OCI-LY3 (cell line): ENCODE measurements around the gene ADAD2.

Experiments used
- H2AFZ ChIP-seq: fragments of 200-600, 300-600 bp; shearing (Covaris generic); 2 replicates; pipeline ENCODE4 v1.6.0; 2014; ENCODE audit warnings: antibody characterized with exemption, low read depth, low read length
- H3K27ac ChIP-seq: fragments of 200-600, 300-600 bp; sonication (generic); 2 replicates; pipeline ENCODE4 v1.5.1; 2014; ENCODE audit warnings: mild to moderate bottlenecking, low read length, moderate library complexity, mixed read lengths
- H3K27me3 ChIP-seq: fragments of 200-600, 300-600 bp; sonication (generic); 2 replicates; pipeline ENCODE4 v1.6.1; 2014; ENCODE audit warnings: low read depth, low read length, mixed read lengths
- H3K36me3 ChIP-seq: fragments of 200-600, 300-600 bp; sonication (generic); replicated peaks from 2 replicates; pipeline ENCODE3; 2014; ENCODE audit warnings: low read depth, low read length, mixed read lengths
- H3K4me1 ChIP-seq: fragments of 300-600, 200-600 bp; sonication (generic); 2 replicates; pipeline ENCODE4 v1.6.1; 2014; ENCODE audit warnings: low read length, mixed read lengths
- H3K4me2 ChIP-seq: fragments of 200-600, 300-600 bp; sonication (generic); 2 replicates; pipeline ENCODE4 v1.6.1; 2014; ENCODE audit warnings: low read length, mixed read lengths
- H3K4me3 ChIP-seq: fragments of 300-600, 200-600 bp; sonication (generic); 2 replicates; pipeline ENCODE4 v1.5.1; 2014; ENCODE audit warnings: antibody characterized with exemption, mild to moderate bottlenecking, low read length, moderate library complexity
- H3K79me2 ChIP-seq: fragments of 300-600, 200-600 bp; shearing (Covaris generic); 2 replicates; pipeline ENCODE4 v1.6.1; 2014; ENCODE audit warnings: mild to moderate bottlenecking, low read length, mixed read lengths
- H3K9ac ChIP-seq: fragments of 300-600, 200-600 bp; shearing (Covaris generic); 2 replicates; pipeline ENCODE4 v1.6.0; 2014; ENCODE audit warnings: mild to moderate bottlenecking, low read length, moderate library complexity
- H3K9me3 ChIP-seq: fragments of 200-600, 300-600 bp; shearing (Covaris generic); 2 replicates; pipeline ENCODE4 v1.6.1; 2014; ENCODE audit warnings: low read length, mixed read lengths; ENCODE audit not compliant: insufficient read depth
- H4K20me1 ChIP-seq: fragments of 200-600, 300-600 bp; sonication (generic); 2 replicates; pipeline ENCODE4 v1.6.1; 2016; ENCODE audit warnings: low read length, mixed read lengths; ENCODE audit not compliant: insufficient read depth
- CTCF ChIP-seq: fragments of 200-600, 300-600 bp; sonication (generic); IDR thresholded peaks from 2 replicates; pipeline ENCODE4 v1.5.1; 2014; ENCODE audit warnings: antibody characterized with exemption, low read length, low read depth
- EZH2phosphoT487 ChIP-seq: fragments of 200-600 bp; shearing (Covaris generic); IDR thresholded peaks from 2 replicates; pipeline ENCODE4 v1.6.1; 2018; ENCODE audit warnings: antibody characterized with exemption, mixed run types, low read depth

ADAD2 gene

DNA sequence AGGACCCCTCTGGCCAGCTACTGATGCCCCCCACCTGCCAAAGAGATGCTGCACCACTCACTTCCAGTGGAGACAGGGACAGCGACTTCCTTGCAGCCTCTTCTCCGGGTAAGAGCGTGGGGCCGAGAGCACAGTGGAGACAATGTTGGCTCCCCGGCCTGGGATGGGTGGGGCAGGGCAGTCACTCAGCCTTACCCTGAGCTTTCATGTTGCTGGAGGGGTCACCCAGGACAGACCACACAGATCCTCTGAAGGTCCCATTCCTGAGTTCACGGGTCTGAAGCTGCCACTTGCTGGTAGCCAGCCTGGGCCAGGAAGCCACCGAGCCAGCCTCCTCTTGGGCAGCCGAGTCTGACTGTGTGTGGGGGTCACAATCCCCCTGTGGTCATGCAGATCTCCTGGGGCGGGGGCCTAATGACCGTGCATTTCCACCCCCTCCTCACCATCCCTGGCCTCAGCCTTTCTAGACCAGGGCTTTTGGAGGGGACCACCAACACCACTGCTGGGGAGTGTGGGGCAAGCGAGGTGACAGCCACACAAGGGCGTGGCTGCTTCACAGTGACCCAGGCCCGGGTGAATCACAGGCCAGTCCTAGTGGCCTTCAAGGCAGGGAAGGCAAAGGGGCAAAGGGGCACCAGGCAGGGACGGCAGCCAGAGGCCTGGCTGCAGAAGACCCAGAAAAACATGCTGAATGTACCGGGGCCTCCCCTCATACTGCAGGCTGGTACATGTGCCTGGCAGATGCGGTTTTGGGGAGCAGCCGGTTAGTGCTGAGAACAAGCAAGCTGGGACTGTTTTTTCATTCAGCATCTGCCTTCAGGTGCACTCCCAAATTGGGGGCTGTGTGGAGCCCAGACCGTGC is 14.5 kb upstream of the ADAD2 start:
- TF ChIP-seq CTCF = no peak
- TF ChIP-seq EZH2phosphoT487 = no peak
- no peaks in the 10 kb centered on the region for H3K9me3 ChIP-seq
- H3K27ac ChIP-seq = no peak overlapping the region
- no peaks in the 10 kb centered on the region for H3K79me2 ChIP-seq
- no peak overlapping the region for H3K9ac ChIP-seq
- H3K27me3 ChIP-seq = peaks cover 5% of the 10 kb centered on the region; the same call in 1 of the 2 replicates
- H4K20me1 ChIP-seq = no peaks in the 10 kb centered on the region
- H2AFZ ChIP-seq = no peak overlapping the region
- H3K4me1 ChIP-seq = 0 out of 2 replicates have a peak, but pooled peaks cover 2% of the 10 kb centered on the region
- peaks cover 2% of the 10 kb centered on the region for H3K36me3 ChIP-seq
- no peak overlapping the region for H3K4me2 ChIP-seq
- no peak overlapping the region for H3K4me3 ChIP-seq

GRCh38 chr16:84177741-84178073 is 13.2 kb upstream of the ADAD2 start:
- TF ChIP-seq EZH2phosphoT487 = no peak
- no peak for TF ChIP-seq CTCF
- no peaks in the 10 kb centered on the region for H3K9me3 ChIP-seq
- H3K4me2 ChIP-seq = no peak overlapping the region
- no peaks in the 10 kb centered on the region for H3K79me2 ChIP-seq
- H3K9ac ChIP-seq = no peak overlapping the region
- 0 out of 2 replicates have a peak, but pooled peaks cover 2% of the 10 kb centered on the region for H3K4me1 ChIP-seq
- no peak overlapping the region for H3K27ac ChIP-seq
- H3K36me3 ChIP-seq = peaks cover 9% of the 10 kb centered on the region
- no peak overlapping the region for H3K4me3 ChIP-seq
- H2AFZ ChIP-seq = no peak overlapping the region
- peaks cover 5% of the 10 kb centered on the region; the same call in 1 of the 2 replicates for H3K27me3 ChIP-seq
- H4K20me1 ChIP-seq = no peaks in the 10 kb centered on the region

GRCh38 chr16:84178146-84178765 is 12.7 kb upstream of the ADAD2 start:
- H3K4me1 ChIP-seq = 0 out of 2 replicates have a peak, but pooled peaks cover 2% of the 10 kb centered on the region
- no peaks in the 10 kb centered on the region for H4K20me1 ChIP-seq
- H3K79me2 ChIP-seq = no peaks in the 10 kb centered on the region
- no peak overlapping the region for H2AFZ ChIP-seq
- H3K9ac ChIP-seq = no peak overlapping the region
- TF ChIP-seq EZH2phosphoT487 = no peak
- TF ChIP-seq CTCF = no peak
- peaks cover 5% of the 10 kb centered on the region; the same call in 1 of the 2 replicates for H3K27me3 ChIP-seq
- H3K4me2 ChIP-seq = no peak overlapping the region
- H3K27ac ChIP-seq = no peak overlapping the region
- peaks cover 15% of the 10 kb centered on the region for H3K36me3 ChIP-seq
- no peak overlapping the region for H3K4me3 ChIP-seq
- no peaks in the 10 kb centered on the region for H3K9me3 ChIP-seq

DNA sequence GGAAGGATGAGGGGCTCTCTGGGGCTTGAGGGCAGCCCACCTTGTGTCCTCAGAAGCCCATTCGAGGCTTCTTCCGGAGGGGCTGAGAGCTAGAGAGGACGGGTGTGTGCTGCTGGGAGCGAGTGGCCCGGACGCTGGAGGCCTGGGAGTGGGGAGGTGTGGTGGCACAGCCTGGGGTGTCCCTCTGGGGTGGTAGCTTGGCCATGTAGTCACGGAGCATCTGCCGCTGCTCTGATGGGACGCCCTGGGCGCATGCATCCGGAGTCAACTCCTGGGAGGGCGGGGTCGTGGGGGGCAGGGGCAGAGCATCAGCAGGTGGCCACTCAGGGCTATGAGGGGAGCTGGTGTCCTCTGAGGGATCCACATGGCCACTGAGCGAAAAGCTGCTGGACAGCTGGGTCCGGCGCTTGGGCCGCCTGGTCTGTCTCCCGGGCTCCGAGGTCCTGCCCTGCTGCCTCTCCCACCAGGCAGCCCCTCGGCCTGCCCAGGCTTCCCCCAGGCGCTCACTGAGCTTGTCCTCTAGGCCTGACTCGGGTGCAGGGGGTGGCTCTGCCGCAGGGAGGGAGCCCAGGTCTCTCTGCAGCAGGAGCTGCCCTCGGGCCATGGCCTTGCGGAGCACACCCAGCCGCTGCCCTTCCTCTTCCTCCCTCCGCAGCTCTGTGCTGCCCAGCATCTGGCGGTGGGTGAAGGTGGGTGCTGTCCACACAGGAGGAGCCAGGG is 11.9 kb upstream of the ADAD2 start:
- Histone ChIP-seq H3K36me3 (peaks cover 16% of the 10 kb centered on the region), H4K20me1 (no peaks in the 10 kb centered on the region), H3K9ac (no peak overlapping the region), H3K27me3 (peaks cover 1% of the 10 kb centered on the region; the same call in 1 of the 2 replicates), H2AFZ (no peak overlapping the region), H3K4me3 (no peak overlapping the region), H3K9me3 (no peaks in the 10 kb centered on the region), H3K27ac (no peak overlapping the region), H3K4me1 (0 out of 2 replicates have a peak, but pooled peaks cover 2% of the 10 kb centered on the region), H3K79me2 (no peaks in the 10 kb centered on the region; the same call in 1 of the 2 replicates), H3K4me2 (no peak overlapping the region)
- no peak for TF ChIP-seq CTCF
- TF ChIP-seq EZH2phosphoT487 = no peak
